Liver (tissue), 3 donors: ENCODE measurements around the gene MFRP.

Experiments used
- CTCF ChIP-seq: fragments of 150-350 bp; IDR thresholded peaks from 2 replicates; pipeline ENCODE4 v1.5.1; 2017; ENCODE audit warnings: improper control_type of control experiment, low read depth, low read length; ENCODE audit not compliant: missing input control
- EGR1 ChIP-seq, 2 donors: IDR thresholded peaks; 2 replicates each; pipeline ENCODE4 v1.6.1; 2016 to 2018; ENCODE audit warnings: antibody characterized with exemption in 2 of 2, low read depth in 2 of 2
- GABPA ChIP-seq, 2 donors: IDR thresholded peaks in 1 of 2; conservative IDR thresholded peaks in 1 of 2; 2 replicates each; pipeline ENCODE4 v1.6.1; 2016; ENCODE audit warnings: antibody characterized with exemption in 2 of 2, mild to moderate bottlenecking in 1 of 2, moderate library complexity in 1 of 2
- JUND ChIP-seq, 2 donors: IDR thresholded peaks; 2 replicates each; pipeline ENCODE4 v1.6.1; 2016; ENCODE audit warnings: antibody characterized with exemption in 2 of 2
- MAX ChIP-seq: IDR thresholded peaks from 2 replicates; pipeline ENCODE4 v1.6.1; 2016; ENCODE audit warnings: antibody characterized with exemption
- RAD21 ChIP-seq, 2 donors: IDR thresholded peaks; 2 replicates each; pipeline ENCODE4 v1.6.1; 2016; ENCODE audit warnings: antibody characterized with exemption in 2 of 2, mild to moderate bottlenecking in 2 of 2
- REST ChIP-seq: IDR thresholded peaks from 2 replicates; pipeline ENCODE4 v1.6.1; 2016; ENCODE audit warnings: antibody characterized with exemption, mild to moderate bottlenecking
- RXRA ChIP-seq, 2 donors: IDR thresholded peaks; 2 replicates each; pipeline ENCODE4 v1.6.1; 2017 to 2018; ENCODE audit warnings: antibody characterized with exemption in 2 of 2, mild to moderate bottlenecking in 1 of 2
- SP1 ChIP-seq: IDR thresholded peaks from 2 replicates; pipeline ENCODE4 v1.6.1; 2018; ENCODE audit warnings: antibody characterized with exemption, mild to moderate bottlenecking
- TAF1 ChIP-seq: conservative IDR thresholded peaks from 2 replicates; pipeline ENCODE4 v1.6.1; 2016; ENCODE audit warnings: antibody characterized with exemption, mild to moderate bottlenecking
- YY1 ChIP-seq: IDR thresholded peaks from 2 replicates; pipeline ENCODE4 v1.6.1; 2016; ENCODE audit warnings: antibody characterized with exemption, mild to moderate bottlenecking
- ZBTB33 ChIP-seq: IDR thresholded peaks from 2 replicates; pipeline ENCODE4 v1.6.1; 2016; ENCODE audit warnings: antibody characterized with exemption
- donor health status: healthy.
- donor health status: healthy.

GRCh38 chr11:119346605-119347004, at the start of gene MFRP:
- TF ChIP-seq RAD21 (IDR thresholded peaks at IDR 0.05), result no peak
- TF ChIP-seq SP1, result no peak
- TF ChIP-seq MAX, result no peak
- TF ChIP-seq CTCF, result no peak
- TF ChIP-seq JUND (IDR thresholded peaks at IDR 0.05), result no peak
- TF ChIP-seq GABPA (IDR thresholded peaks at IDR 0.05 in 1 of 2, conservative IDR thresholded peaks at IDR 0.05 in 1 of 2), result no peak
- TF ChIP-seq EGR1 (IDR thresholded peaks at IDR 0.05; ENCODE audit: low read depth in 2 of 2), result no peak
- no peak for TF ChIP-seq YY1
- no peak for TF ChIP-seq ZBTB33
- no peak for TF ChIP-seq RXRA (IDR thresholded peaks at IDR 0.05)
- TF ChIP-seq REST, result no peak
- no peak for TF ChIP-seq TAF1
